BJ (cell line): ENCODE measurements around the gene CACNA1C. TPM values are rescaled to one million over a fixed set of nuclear protein-coding genes. Genes with fewer than 3 reads are reported as not detected.

Experiments
- CTCF ChIA-PET: fragments of 350-600 bp; formaldehyde crosslinking; extraction: SDS; loops from one replicate; lab custom pipeline; 2021; ENCODE audit warnings: antibody characterized with exemption, inconsistent platforms; lab: Yijun Ruan, JAX
- POLR2A ChIA-PET: fragments of 300-600 bp; sonication (Branson Sonifier 250); formaldehyde crosslinking; extraction: SDS; loops from one replicate; lab custom pipeline; 2021; ENCODE audit warnings: antibody characterized with exemption; lab: Charles Lee
- DNase-seq: peaks from one replicate; pipeline ENCODE4 v3.0.0-alpha.2; 2011; ENCODE audit warnings: low read depth
- H3K27me3 ChIP-seq: 2 replicates; pipeline ENCODE4 v1.6.0; 2011; ENCODE audit warnings: low read length; ENCODE audit not compliant: control insufficient read depth, insufficient read depth
- H3K36me3 ChIP-seq: 2 replicates; pipeline ENCODE4 v1.5.1; 2011; ENCODE audit warnings: low read length; ENCODE audit not compliant: control insufficient read depth, insufficient read depth
- H3K4me3 ChIP-seq: 2 replicates; pipeline ENCODE4 v1.5.1; 2011; ENCODE audit warnings: low read depth, mild to moderate bottlenecking, control low read depth, low read length
- polyA plus RNA-seq: library from polyadenylated mRNA; depleted of rRNA; stranded (reverse); fragments of >200 nt; gene quantifications from 2 replicates; pipeline ENCODE4 v1.2.3, GENCODE V29; 2011
- TF ChIP-seq, protein P1 (sequence below): IDR thresholded peaks from 2 replicates; pipeline ENCODE4 v1.5.1; 2011; ENCODE audit warnings: low read depth, mild to moderate bottlenecking, control low read depth, inconsistent platforms, low read length, moderate library complexity; ENCODE audit not compliant: insufficient read depth

Gene CACNA1C
- polyA plus RNA-seq, 1 experiment: 14.7 TPM

DNA sequence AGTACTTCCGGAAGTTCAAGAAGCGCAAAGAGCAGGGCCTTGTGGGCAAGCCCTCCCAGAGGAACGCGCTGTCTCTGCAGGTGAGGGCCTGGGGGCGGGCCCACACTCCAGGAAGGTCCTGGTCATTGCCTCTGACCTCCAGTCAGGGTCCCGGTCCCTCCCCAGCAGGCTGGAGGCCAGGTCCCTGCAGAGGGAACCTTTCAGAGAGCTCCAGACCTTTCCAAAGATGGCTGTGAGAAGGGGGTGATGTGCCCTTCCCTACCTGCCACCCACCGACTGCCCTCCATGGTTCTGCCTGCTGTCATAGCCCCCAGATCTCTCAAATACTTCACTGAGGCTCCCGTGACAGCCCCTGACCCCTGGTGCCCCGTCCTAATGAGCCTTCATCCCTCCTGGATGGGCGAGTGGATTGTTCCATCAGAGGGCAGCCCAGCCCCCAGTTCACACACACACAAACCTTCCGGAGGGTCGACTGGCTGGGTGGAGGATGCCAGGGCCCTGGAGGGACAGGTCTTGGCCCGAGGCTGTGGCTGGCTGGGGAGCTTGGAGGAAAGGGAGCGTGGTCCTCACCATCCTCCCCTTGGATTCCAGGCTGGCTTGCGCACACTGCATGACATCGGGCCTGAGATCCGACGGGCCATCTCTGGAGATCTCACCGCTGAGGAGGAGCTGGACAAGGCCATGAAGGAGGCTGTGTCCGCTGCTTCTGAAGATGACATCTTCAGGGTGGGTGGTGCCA is 624.5 kb downstream of the CACNA1C start:
- H3K27me3 ChIP-seq: no peaks in the 10 kb centered on the region
- H3K36me3 ChIP-seq: peaks cover 42% of the 10 kb centered on the region
- ChIA-PET POLR2A (no interaction called here), CTCF (no interaction called here)
- TF ChIP-seq, protein P1, sequence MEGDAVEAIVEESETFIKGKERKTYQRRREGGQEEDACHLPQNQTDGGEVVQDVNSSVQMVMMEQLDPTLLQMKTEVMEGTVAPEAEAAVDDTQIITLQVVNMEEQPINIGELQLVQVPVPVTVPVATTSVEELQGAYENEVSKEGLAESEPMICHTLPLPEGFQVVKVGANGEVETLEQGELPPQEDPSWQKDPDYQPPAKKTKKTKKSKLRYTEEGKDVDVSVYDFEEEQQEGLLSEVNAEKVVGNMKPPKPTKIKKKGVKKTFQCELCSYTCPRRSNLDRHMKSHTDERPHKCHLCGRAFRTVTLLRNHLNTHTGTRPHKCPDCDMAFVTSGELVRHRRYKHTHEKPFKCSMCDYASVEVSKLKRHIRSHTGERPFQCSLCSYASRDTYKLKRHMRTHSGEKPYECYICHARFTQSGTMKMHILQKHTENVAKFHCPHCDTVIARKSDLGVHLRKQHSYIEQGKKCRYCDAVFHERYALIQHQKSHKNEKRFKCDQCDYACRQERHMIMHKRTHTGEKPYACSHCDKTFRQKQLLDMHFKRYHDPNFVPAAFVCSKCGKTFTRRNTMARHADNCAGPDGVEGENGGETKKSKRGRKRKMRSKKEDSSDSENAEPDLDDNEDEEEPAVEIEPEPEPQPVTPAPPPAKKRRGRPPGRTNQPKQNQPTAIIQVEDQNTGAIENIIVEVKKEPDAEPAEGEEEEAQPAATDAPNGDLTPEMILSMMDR: no peak
- H3K4me3 ChIP-seq: no peak overlapping the region
- DNase-seq: no peak

DNA sequence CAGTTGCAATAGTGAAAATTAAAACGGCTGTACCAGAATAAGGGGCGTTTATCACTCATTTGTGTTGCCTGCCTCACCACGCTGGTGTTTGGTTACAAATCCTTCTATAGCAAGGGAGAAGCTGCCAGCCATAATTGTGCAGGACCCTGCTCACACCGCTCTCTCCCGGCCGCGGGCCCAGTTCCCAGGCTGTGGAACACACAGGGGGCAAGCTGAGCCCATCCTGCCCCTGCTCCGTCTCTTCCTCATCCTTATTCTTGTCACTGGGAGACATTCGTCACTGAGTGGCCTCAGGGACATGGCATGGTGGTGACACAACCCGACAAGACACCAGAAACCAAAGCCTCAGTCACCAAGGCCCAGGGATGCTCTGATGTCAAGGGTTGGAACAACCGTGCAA is 625.6 kb downstream of the CACNA1C start:
- TF ChIP-seq, protein P1: no peak
- CTCF ChIA-PET: no interaction called here
- H3K27me3 ChIP-seq: no peaks in the 10 kb centered on the region

DNA sequence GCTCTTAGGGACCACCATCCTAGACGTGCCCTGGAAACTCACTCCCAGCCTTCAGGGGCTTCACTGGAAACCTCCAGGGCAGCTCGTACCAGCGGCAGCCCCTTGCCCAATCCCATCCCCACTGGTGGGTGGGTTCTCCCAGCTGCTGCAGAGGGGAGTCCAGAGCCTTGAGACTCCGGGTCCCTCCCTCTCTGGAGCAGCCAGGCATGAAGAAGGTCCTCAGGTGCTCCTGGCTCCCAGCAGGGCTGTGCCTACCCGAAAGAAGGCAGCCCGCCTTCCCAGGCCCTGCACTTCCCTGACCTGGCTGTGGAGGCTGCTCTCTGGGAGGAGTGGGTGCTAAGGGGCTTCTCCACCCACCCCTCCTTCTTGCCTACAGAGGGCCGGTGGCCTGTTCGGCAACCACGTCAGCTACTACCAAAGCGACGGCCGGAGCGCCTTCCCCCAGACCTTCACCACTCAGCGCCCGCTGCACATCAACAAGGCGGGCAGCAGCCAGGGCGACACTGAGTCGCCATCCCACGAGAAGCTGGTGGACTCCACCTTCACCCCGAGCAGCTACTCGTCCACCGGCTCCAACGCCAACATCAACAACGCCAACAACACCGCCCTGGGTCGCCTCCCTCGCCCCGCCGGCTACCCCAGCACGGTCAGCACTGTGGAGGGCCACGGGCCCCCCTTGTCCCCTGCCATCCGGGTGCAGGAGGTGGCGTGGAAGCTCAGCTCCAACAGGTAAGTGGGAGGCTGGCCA is 626.5 kb downstream of the CACNA1C start:
- CTCF ChIA-PET: no interaction called here

More for the DNA sequence above, 625.6 kb downstream of the CACNA1C start:
- POLR2A ChIA-PET: no interaction called here
- Histone ChIP-seq H3K36me3 (peaks cover 41% of the 10 kb centered on the region), H3K4me3 (no peak overlapping the region)
- DNase-seq: no peak

DNA sequence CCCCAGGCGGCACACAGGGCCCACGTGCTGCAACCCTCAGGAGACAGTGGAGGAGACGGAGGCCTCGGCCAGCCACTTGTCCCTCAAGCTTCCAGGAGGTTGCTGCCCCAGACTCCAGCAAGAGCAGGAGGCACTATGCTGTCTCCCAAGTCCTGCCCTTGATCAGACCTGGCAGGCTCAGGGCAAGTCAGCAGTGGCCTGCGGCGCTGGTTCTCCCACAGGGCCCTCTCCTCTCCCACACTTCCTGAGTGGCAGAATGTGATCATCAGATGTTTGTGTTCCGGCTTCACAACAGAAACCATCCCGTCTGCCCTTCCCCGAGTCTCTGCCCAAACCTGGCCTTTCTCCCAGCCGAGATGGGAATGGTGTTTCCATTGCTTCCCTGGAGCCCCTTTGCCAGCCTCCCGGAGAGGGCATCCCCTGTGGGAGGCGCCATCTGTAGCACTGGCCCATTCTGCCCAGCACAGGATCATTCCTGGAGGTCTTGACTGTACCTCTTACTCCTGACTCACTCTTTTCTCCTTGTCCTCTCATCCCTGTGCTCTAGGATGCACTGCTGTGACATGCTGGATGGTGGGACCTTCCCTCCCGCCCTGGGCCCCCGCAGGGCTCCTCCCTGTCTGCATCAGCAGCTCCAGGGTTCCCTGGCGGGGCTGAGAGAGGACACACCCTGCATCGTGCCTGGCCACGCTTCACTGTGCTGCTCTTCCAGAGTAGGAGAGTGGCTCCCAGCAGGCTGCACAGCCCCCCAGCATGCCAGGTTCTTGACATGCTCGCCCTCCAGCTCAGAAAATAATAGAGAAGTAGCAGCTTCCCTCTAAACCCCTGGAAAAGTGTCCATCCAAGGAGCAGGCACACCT is 627.3 kb downstream of the CACNA1C start:
- peaks cover 36% of the 10 kb centered on the region for H3K36me3 ChIP-seq
- no peak for DNase-seq
- H3K27me3 ChIP-seq: no peaks in the 10 kb centered on the region
- ChIA-PET CTCF (interaction anchor here (0.5 to 1.2 kb wide), 2 partner anchors 34 to 644 kb away, joined by 3 to 4 read pairs; no protein-coding TSS in a partner anchor), POLR2A (no interaction called here)
- TF ChIP-seq, protein P1: no peak
- no peak overlapping the region for H3K4me3 ChIP-seq

More for the DNA sequence above, 626.5 kb downstream of the CACNA1C start:
- Histone ChIP-seq H3K27me3 (no peaks in the 10 kb centered on the region), H3K4me3 (no peak overlapping the region), H3K36me3 (peaks cover 36% of the 10 kb centered on the region)
- DNase-seq: no peak
- POLR2A ChIA-PET: no interaction called here
- TF ChIP-seq, protein P1: no peak

DNA sequence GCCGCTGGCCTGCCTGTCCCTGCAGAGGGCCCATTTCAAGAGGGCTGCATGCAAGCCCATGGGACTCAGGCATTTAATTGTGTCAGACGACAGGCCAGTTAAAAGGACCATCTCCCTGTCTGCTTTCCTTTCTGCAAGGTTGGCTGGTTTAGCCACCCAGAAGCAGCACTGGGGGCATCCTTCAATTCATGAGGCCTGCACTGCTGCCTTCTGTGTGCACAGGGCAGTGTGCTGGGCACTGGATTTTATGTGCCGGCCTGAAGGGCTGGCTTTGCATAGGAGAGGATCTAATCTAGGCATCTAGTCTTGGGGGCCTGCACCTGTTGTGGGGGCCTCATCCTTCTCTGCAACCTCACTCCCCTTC is 627.9 kb downstream of the CACNA1C start:
- ChIA-PET POLR2A (no interaction called here), CTCF (interaction anchor here (0.5 to 1.2 kb wide), 2 partner anchors 34 to 645 kb away, joined by 3 to 4 read pairs; no protein-coding TSS in a partner anchor)
- peaks cover 35% of the 10 kb centered on the region for H3K36me3 ChIP-seq

More for the DNA sequence above, 627.9 kb downstream of the CACNA1C start:
- no peak for DNase-seq
- Histone ChIP-seq H3K27me3 (no peaks in the 10 kb centered on the region), H3K4me3 (no peak overlapping the region)
- TF ChIP-seq, protein P1: no peak
